ENCODE results near the gene POU1F1. TPM values are rescaled to one million over a fixed set of nuclear protein-coding genes. Genes with fewer than 3 reads are reported as not detected.
"Not testable (repeated sequence)": the region's sequence is repeated elsewhere in the genome, so short reads cannot be mapped to it uniquely, and the experiment has no call there.

POU1F1 gene
- total RNA-seq: not detected

GRCh38 chr3:87276484-87276883 is at the start of gene POU1F1:
TSS of gene POU1F1 (minus strand) at chr3:87276584. CDS start at chr3:87276462, 122 bp downstream.
- no peak for DNase-seq (ENCODE audit: low read depth in 2 of 3, low spot score in 2 of 3)

- no peak for DNase-seq (ENCODE audit: low read depth in 2 of 3, low spot score in 2 of 3)
Observed at GRCh38 chr3:87324609-87325008, 48.2 kb upstream of the POU1F1 start.

- DNase-seq (ENCODE audit: low read depth in 2 of 3, low spot score in 2 of 3): no peak
Observed at GRCh38 chr3:87320756-87321626, 44.6 kb upstream of the POU1F1 start.

- no peak for DNase-seq (ENCODE audit: low read depth in 2 of 3, low spot score in 2 of 3)
Observed at GRCh38 chr3:87318617-87319021, 42.2 kb upstream of the POU1F1 start.

GRCh38 chr3:87317779-87318178 is 41.4 kb upstream of the POU1F1 start:
- DNase-seq (ENCODE audit: low read depth in 2 of 3, low spot score in 2 of 3): no peak

GRCh38 chr3:87313641-87314040 is 37.3 kb upstream of the POU1F1 start:
- no peak for DNase-seq (ENCODE audit: low read depth in 2 of 3, low spot score in 2 of 3)

- DNase-seq (ENCODE audit: low read depth in 2 of 3, low spot score in 2 of 3): no peak
Observed at GRCh38 chr3:87311309-87311708, 34.9 kb upstream of the POU1F1 start.

GRCh38 chr3:87309601-87310000 is 33.2 kb upstream of the POU1F1 start:
- DNase-seq (ENCODE audit: low read depth in 2 of 3, low spot score in 2 of 3): no peak

- no peak for DNase-seq (ENCODE audit: low read depth in 2 of 3, low spot score in 2 of 3)
Observed at GRCh38 chr3:87307805-87308204, 31.4 kb upstream of the POU1F1 start.

GRCh38 chr3:87305517-87305916 is 29.1 kb upstream of the POU1F1 start:
- DNase-seq (ENCODE audit: low read depth in 2 of 3, low spot score in 2 of 3): no peak

- DNase-seq (ENCODE audit: low read depth in 2 of 3, low spot score in 2 of 3): not testable (repeated sequence)
Observed at GRCh38 chr3:87305031-87305430, 28.6 kb upstream of the POU1F1 start.

- peak in 2 of 3 donors; percentile 36 to 63 for DNase-seq (ENCODE audit: low read depth in 2 of 3, low spot score in 2 of 3)
Observed at GRCh38 chr3:87298111-87298718, 21.8 kb upstream of the POU1F1 start.

GRCh38 chr3:87288446-87288845 is 12.1 kb upstream of the POU1F1 start:
- DNase-seq (ENCODE audit: low read depth in 2 of 3, low spot score in 2 of 3): no peak

- no peak for DNase-seq (ENCODE audit: low read depth in 2 of 3, low spot score in 2 of 3)
Observed at GRCh38 chr3:87287011-87287410, 10.6 kb upstream of the POU1F1 start.

- no peak for DNase-seq (ENCODE audit: low read depth in 2 of 3, low spot score in 2 of 3)
Observed at GRCh38 chr3:87272718-87273341, 3.6 kb downstream of the POU1F1 start.

GRCh38 chr3:87270908-87271700 is 5.3 kb downstream of the POU1F1 start:
- DNase-seq (ENCODE audit: low read depth in 2 of 3, low spot score in 2 of 3): peak in 2 of 3 donors; percentile 57 to 73

- no peak for DNase-seq (ENCODE audit: low read depth in 2 of 3, low spot score in 2 of 3)
Observed at GRCh38 chr3:87269723-87270122, 6.7 kb downstream of the POU1F1 start.

- no peak for DNase-seq (ENCODE audit: low read depth in 2 of 3, low spot score in 2 of 3)
Observed at GRCh38 chr3:87268646-87269211, 7.7 kb downstream of the POU1F1 start.

GRCh38 chr3:87267953-87268645 is 8.3 kb downstream of the POU1F1 start:
- peak in 1 of 3 donors; percentile 25 for DNase-seq (ENCODE audit: low read depth in 2 of 3, low spot score in 2 of 3)

- no peak for DNase-seq (ENCODE audit: low read depth in 2 of 3, low spot score in 2 of 3)
Observed at GRCh38 chr3:87261925-87262324, 14.5 kb downstream of the POU1F1 start.
